GM21529 (cell line): ENCODE measurements around the gene C22orf39.

Source experiments
- ATAC-seq: cut with Tn5 transposase; IDR thresholded peaks from one replicate; pipeline ENCODE4 v1.9.1; 2021; ENCODE audit not compliant: unreplicated experiment

C22orf39 gene

DNA sequence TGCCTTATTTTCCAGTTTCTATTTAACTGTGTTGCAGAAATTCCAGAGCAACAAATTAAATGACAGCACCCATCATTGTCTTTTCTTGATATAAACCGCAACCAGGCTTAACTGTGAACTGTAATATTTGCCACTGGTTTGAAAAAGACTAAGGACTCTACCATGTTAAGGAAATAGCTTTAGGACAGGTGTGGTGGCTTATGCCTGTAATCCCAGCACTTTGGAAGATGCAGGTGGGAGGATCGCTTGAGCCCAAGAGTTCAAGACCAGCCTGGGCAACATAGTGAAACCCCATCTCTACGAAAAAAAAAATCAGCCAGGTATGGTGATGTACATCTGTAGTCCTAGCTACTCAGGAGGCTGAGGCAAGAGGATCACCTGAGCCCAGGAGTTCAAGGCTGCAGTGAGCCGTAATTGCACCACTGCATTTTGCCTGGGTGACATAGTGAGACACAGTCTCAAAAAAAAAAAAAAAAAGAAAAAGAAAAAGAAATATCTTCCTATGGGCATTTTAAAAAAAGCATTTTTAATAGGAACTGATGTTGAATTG is 44.8 kb downstream of the C22orf39 start:
- ATAC-seq, result no peak

DNA sequence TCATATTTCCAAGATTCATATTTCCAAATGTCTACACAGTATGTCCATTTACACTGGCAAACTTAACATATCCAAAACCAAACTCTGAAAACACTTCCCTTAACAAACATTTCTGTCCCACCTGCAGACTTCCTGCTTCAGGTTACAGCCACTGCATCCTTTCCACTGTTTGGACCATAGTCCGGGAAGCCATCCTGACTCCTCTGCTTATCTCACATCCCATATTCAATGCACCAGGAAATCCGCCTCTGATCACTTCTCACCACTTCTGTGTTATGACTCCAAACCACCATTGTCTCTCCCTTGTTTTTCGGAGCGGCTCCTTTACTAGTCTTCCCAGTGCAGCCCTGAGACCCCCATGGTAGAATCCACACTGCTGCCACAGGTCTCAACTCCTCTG is 46.0 kb downstream of the C22orf39 start:
- ATAC-seq, result no peak

DNA sequence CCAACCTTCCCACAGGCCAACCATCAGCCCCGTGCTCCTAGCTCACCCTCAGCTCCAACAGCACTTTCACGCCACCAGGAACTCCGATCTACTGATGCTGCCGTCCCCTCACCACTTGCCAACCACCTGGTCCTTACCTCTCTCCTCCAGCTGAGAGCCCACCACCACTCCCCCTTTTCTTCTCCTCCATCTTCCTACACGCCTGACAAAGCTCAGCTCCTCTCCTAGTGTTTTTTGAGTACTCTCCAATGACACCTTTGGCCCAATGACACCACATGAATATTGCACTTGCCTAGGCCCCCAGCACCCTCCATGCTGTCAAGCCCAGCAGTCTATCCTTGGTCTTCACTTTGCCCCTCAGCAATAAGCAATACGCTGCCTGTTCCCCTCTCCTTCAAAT is 46.6 kb downstream of the C22orf39 start:
- ATAC-seq, result no peak

DNA sequence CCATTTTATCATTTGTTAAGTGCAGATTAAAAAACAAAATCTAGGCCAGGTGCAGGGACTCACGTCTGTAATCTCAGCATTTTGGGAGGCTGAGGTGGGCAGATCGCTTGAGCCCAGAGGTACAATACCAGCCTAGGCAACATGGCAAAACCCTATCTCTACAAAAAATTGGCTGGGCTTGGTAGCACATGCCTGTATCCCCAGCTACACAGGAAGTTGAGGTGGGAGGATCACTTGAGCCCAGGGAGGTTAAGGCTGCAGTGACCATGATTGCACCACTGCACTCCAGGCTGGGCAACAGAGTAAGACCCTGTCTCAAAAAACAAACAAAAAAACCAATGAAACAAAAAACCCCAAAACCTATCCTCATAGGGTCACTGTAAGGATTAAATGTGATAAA is 48.9 kb downstream of the C22orf39 start:
- no peak for ATAC-seq

DNA sequence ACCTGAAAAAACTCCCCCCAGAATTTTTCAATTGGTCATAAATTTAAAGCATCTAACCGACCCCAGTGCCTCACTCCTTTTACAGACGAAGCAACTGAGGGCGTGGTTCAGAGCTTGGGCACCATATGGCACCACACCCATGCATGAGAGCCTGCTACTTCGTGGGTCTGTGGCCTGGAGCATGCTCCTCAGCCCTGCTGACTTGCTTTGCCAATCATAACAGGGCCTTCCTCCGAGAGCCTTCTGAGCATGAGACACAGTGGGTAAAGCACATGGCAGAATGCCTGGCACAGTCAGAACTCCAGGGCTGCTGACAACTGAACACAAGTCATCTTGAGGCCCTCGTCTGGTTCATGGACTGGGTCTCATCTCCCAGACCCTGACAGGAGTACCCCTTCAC is 49.3 kb downstream of the C22orf39 start:
- no peak for ATAC-seq

DNA sequence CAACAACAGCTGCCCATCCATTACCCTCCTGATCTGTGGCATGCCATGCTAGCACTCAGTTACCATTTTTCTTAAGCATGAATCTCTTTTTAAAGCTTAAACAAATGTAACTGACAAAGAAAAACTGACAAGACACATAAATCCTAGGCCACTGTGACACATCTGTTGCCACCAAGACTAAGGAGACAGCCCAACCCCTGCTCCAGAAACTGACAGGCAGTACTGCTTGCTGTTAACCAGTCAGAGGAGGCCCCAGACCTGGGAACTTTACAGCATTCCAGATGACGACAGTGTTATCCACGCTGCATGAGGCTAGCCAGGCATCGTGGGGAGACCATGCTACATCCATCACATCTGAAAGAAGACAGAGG is 49.8 kb downstream of the C22orf39 start:
- no peak for ATAC-seq

DNA sequence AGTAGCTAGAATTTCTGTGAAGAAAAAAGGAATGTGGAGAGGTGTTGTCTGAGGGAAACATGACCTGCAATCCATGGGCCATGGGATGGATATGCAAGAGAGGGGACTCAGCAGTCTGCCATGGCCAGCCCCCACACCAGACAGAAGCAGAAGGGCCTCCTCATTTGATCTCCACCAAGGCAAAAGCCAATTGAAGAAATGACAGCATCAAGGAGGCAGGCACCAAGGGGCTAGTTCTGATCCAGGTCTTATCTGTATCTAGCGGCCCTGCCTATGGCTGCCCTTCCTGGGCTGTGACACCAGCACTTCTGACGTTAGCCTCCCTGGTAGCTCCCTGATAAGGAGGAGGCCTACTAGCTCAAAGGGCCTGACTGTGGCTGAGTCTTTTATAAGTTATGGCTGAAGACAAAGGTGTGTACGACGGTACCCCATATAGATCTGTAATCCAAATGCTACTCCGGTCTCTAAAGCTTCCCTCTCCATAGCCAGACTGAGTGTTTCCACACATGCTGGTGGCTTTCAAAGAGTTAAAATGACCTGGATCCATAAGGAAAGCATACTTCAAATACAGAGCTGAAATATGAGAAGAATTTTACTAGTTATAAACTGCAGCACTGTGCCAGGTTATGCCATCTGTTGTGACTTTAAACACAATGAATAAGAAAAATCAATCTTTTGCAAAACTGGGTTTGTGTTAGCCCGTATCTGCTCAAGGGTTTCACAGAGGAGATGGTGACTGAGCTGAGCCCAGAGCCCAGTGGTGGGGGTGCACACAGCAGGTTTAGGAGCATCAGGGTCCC is 50.4 kb downstream of the C22orf39 start:
- ATAC-seq, result no peak

DNA sequence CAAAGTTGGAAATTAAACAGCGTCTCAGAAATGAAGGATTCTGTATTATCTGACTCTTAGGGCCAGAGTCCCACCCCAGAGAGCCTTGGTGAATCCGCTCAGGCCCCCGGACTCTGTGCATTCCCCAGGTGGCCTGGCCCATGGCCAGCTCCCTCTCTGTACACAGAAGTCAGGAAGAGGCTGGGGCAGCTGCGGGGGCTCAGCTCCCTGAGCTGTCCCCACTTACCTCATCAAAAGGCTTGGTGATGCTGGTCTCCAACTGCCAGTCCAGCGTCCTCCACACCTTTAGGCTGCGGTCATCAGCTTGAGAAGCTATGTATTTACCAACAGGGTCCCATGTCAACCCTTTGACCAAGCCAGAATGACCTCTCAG is 51.0 kb downstream of the C22orf39 start:
- no peak for ATAC-seq

DNA sequence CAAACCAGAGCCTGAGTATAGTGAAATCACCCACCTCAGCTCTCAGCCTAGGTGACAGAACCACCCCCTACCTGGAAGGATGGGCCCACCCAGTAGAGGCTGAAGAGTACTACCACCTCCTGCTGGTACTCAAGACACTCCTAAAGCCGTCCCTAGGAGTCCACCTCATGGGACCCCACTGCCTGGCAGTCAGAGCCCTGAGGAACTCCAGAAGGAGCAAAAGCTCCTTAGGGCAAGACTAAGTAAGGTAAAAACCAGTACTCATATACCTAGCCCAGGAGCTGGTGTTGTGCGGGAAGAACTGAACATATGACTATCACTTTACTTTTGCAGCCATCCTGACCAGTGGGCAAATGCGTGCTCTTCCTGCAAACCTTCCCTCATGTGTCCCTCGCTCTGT is 52.2 kb downstream of the C22orf39 start:
- no peak for ATAC-seq

DNA sequence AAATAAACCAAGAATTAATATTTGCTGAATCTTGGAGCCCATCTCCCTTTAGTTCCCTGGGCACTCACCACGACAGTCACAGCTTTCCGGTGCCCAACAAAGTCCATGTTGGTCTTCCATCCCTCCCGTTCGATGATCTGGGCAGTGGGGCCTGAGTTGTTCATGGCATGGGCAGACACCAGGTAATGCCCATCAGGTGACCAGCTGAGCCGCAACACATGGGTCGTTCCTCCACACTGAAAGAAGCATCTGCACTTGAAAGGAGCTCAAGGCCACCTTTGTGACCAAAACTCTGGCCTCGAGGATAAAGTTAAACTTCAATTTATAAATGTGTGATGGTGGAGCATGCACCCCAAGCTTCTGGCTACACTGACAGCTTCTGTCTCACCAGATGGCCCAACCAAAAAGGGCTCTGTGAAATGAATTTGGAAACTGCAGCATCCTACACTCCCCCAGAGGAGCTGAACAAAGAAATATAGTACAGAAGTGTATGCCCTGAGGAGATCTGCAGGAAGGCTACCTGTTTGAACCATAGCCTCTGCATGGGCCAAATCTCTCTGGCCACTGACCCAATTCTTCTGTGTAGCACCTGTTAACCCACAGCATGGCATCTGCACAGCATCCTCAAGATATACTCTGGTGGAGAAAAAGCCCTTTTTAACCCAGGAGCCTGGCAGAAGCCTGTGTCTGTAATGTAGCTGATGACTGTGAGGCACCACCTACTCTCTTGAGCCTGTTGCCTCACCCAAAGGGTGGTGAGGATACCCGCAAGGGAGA is 53.0 kb downstream of the C22orf39 start:
- no peak for ATAC-seq

DNA sequence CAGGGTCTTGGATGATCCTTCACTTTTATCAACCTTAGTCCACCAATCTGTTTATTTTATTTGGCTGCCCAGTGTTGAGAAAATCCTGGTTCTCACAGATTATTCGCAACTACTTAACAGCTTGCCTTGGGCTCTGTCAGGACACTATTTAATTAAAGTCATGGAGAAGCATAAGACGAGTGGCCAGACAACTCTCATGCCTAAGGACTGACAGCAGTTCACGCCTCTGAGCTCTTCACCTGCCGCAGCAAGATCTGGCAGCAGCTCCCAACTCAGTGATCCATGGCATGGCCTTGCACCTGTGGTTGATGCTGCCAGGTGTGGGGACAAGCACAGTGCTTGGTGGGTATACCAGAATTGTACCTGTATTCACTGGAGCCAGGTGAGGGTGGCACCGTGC is 53.8 kb downstream of the C22orf39 start:
- no peak for ATAC-seq
